Thoracic aorta (tissue), 2 donors: ENCODE results near the gene SERPINE1. TPM values are rescaled to one million over a fixed set of nuclear protein-coding genes. Genes with fewer than 3 reads are reported as not detected.

Source experiments
- ATAC-seq: fragments of 150-250 bp; one replicate; pipeline ENCODE4 v1.8.0; 2017; ENCODE audit warnings: low read depth; ENCODE audit not compliant: insufficient number of reproducible peaks, low FRiP score
- DNase-seq: peaks from one replicate; pipeline ENCODE4 v3.0.0-alpha.2; 2020; ENCODE audit warnings: low spot score
- H3K27ac ChIP-seq, 2 donors: fragments of 200-600 bp; sonication (generic); 1 replicate in 1 of 2; 2 replicates in 1 of 2; pipeline ENCODE4 v1.5.1; 2016; ENCODE audit warnings: mild to moderate bottlenecking in 2 of 2, moderate library complexity in 2 of 2
- H3K27me3 ChIP-seq: fragments of 200-600 bp; sonication (generic); replicated peaks from 2 replicates; pipeline ENCODE4 v1.6.0; 2016; ENCODE audit warnings: mild to moderate bottlenecking; ENCODE audit not compliant: insufficient read depth
- H3K36me3 ChIP-seq: fragments of 200-600 bp; sonication (generic); one replicate; pipeline ENCODE4 v1.5.1; 2016
- H3K4me1 ChIP-seq, 2 donors: fragments of 200-600 bp; sonication (generic); 1 replicate in 1 of 2; 2 replicates in 1 of 2; pipeline versions ENCODE4 v1.5.1 to v1.6.0; 2016; ENCODE audit warnings: low read depth in 2 of 2, mild to moderate bottlenecking in 1 of 2; ENCODE audit not compliant: control insufficient read depth in 1 of 2
- H3K4me3 ChIP-seq: fragments of 200-600 bp; sonication (generic); 2 replicates; pipeline ENCODE4 v1.5.1; 2016; ENCODE audit warnings: mild to moderate bottlenecking
- H3K9me3 ChIP-seq: fragments of 200-600 bp; sonication (generic); 2 replicates; pipeline ENCODE4 v1.5.1; 2016
- CTCF ChIP-seq: fragments of 200-600 bp; sonication (generic); IDR thresholded peaks from one replicate; pipeline ENCODE4 v1.5.1; 2019; ENCODE audit warnings: antibody characterized with exemption
- total RNA-seq, 2 donors: library from RNA; depleted of rRNA; stranded (reverse); fragments of >200 nt; gene quantifications; one replicate each; pipeline versions ENCODE4 v1.1.0 to v1.2.3, GENCODE V29; 2016

Gene SERPINE1
- total RNA-seq, 2 donors from 2014 or later, result 542 to 1,009 TPM

GRCh38 chr7:101165075-101165957 lies 38.4 kb downstream of the SERPINE1 start, which contains the start of gene VGF:
VGF (minus strand) TSS chr7:101165569; CDS start chr7:101164843, 726 bp downstream.
- Histone ChIP-seq H3K27me3 (peaks cover 27% of the 10 kb centered on the region), H3K4me3 (peak within 1 kb of the TSS; percentile 56), H3K4me1 (peaks cover 32 to 44% of the 10 kb centered on the region in 2 donors), H3K27ac (no peak within 1 kb of the TSS), H3K36me3 (peaks cover under 1% of the 10 kb centered on the region), H3K9me3 (no peaks in the 10 kb centered on the region)
- DNase-seq (peak; percentile 72), ATAC-seq (peak; percentile 55)
- no peak for TF ChIP-seq CTCF

- Histone ChIP-seq H3K36me3 (no peaks in the 10 kb centered on the region), H3K27ac (no peak overlapping the region), H3K4me3 (peak overlapping the region; percentile 56), H3K4me1 (peaks cover 32 to 44% of the 10 kb centered on the region in 2 donors), H3K27me3 (peaks cover 35% of the 10 kb centered on the region), H3K9me3 (no peaks in the 10 kb centered on the region)
- TF ChIP-seq CTCF, result no peak
- ATAC-seq (no peak), DNase-seq (no peak)
Measured at GRCh38 chr7:101165958-101166647, 39.2 kb downstream of the SERPINE1 start.

- H3K27me3 ChIP-seq, result peaks cover 39% of the 10 kb centered on the region
- ATAC-seq, result no peak
- H3K36me3 ChIP-seq, result no peaks in the 10 kb centered on the region
- TF ChIP-seq CTCF, result no peak
- H3K27ac ChIP-seq, result no peak overlapping the region
- H3K4me3 ChIP-seq, result no peak overlapping the region
- no peak for DNase-seq
- H3K9me3 ChIP-seq, result no peaks in the 10 kb centered on the region
- peaks cover 32 to 45% of the 10 kb centered on the region in 2 donors for H3K4me1 ChIP-seq
Measured at GRCh38 chr7:101166648-101166908, 39.7 kb downstream of the SERPINE1 start.

- no peak for TF ChIP-seq CTCF
- peaks cover 33 to 50% of the 10 kb centered on the region in 2 donors for H3K4me1 ChIP-seq
Measured at GRCh38 chr7:101166909-101167644, 40.2 kb downstream of the SERPINE1 start.

More at GRCh38 chr7:101166909-101167644, 40.2 kb downstream of the SERPINE1 start:
- Histone ChIP-seq H3K27ac (no peak overlapping the region), H3K4me3 (no peak overlapping the region), H3K27me3 (peaks cover 42% of the 10 kb centered on the region), H3K36me3 (no peaks in the 10 kb centered on the region), H3K9me3 (no peaks in the 10 kb centered on the region)
- no peak for DNase-seq
- no peak for ATAC-seq
